HEK293T (cell line): ENCODE results near the gene ANO10.

Experiments used
- BHLHE40 ChIP-seq: fragments of 450-650 bp; IDR thresholded peaks from 2 replicates; pipeline ENCODE4 v1.6.1; 2016; ENCODE audit warnings: mild to moderate bottlenecking, moderate library complexity, borderline replicate concordance
- ELF4 ChIP-seq: fragments of 450-650 bp; IDR thresholded peaks from 2 replicates; pipeline ENCODE4 v1.6.1; 2017; ENCODE audit warnings: antibody characterized with exemption
- LEF1 ChIP-seq: fragments of 450-650 bp; IDR thresholded peaks from 2 replicates; pipeline ENCODE4 v1.6.1; 2017; ENCODE audit warnings: mild to moderate bottlenecking, borderline replicate concordance
- SP1 ChIP-seq: fragments of 450-650 bp; IDR thresholded peaks from 2 replicates; pipeline ENCODE4 v1.6.1; 2017
- TARDBP ChIP-seq: fragments of 450-650 bp; IDR thresholded peaks from 2 replicates; pipeline ENCODE4 v1.6.1; 2016
- ZNF384 ChIP-seq: fragments of 450-650 bp; IDR thresholded peaks from 2 replicates; pipeline ENCODE4 v1.6.1; 2016

DNA sequence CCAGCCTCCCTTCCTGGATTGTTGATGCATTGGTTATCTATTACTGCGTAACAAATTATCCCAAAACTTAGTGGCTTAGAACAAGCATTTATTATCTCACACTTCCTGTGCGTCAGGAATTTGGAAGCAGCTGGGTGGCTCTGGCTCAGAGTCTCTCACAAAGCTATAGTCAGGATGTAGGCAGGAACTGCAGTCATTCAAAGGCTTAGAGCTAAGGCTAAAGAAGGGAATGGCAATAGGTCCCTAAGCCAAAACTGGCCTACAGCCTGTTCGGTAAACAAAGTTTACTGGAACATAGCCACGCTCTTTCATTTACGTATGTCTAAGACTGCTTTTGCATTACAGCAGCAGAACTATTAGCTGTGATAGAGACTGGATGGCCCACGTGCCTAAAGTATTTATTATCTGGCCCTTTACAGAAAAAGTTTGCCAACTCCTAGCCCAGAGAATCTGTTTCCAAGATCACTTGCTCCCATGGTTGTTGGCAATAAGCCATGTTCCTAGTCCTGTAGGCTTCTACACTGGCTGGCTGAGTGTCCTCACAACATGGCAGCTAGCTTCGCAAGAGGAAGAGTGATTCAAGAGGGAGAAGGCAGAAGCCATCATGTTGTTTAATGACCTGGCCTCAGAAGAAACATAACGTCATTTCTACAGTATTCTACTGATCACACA, 203.1 kb downstream of the ANO10 start:
- TF ChIP-seq ELF4 (no peak), SP1 (no peak), TARDBP (no peak), BHLHE40 (no peak), LEF1 (no peak), ZNF384 (no peak)
